HL-60/S4 treated with retinoic acid at 250 ng/mL for 4 days and 3 days (cell line): ENCODE data around the gene NFIC.
"Not testable (repeated sequence)": the region's sequence is repeated elsewhere in the genome, so short reads cannot be mapped to it uniquely, and the experiment has no call there.

ENCODE experiments used
- in situ Hi-C: fragments of 300-500 bp; cut with MboI; formaldehyde crosslinking; loops from 2 replicates; pipeline ENCODE4 v1.7.0; 2022; ENCODE audit warnings: low sequenced_read_pairs

Gene NFIC

GRCh38 chr19:3413796-3414327 lies 47.5 kb downstream of the NFIC start:
- in situ Hi-C loops, result no loop called here

GRCh38 chr19:3415695-3416094 lies 49.3 kb downstream of the NFIC start:
- in situ Hi-C loops, result no loop called here

- in situ Hi-C loops, result loop anchor here (10.0 kb wide), 1 partner anchor 75 kb away; no protein-coding TSS in a partner anchor
Observed at GRCh38 chr19:3420244-3420755, 53.9 kb downstream of the NFIC start.

- in situ Hi-C loops, result loop anchor here (10.0 kb wide), 1 partner anchor 76 kb away; no protein-coding TSS in a partner anchor
Observed at GRCh38 chr19:3420909-3421619, 54.7 kb downstream of the NFIC start.

- in situ Hi-C loops, result loop anchor here (10.0 kb wide), 1 partner anchor 77 kb away; no protein-coding TSS in a partner anchor
Observed at GRCh38 chr19:3421656-3422055, 55.3 kb downstream of the NFIC start.

GRCh38 chr19:3423183-3423829 lies 56.9 kb downstream of the NFIC start:
- in situ Hi-C loops, result loop anchor here (10.0 kb wide), 1 partner anchor 79 kb away; no protein-coding TSS in a partner anchor

GRCh38 chr19:3426433-3426832 lies 60.0 kb downstream of the NFIC start:
- in situ Hi-C loops, result loop anchor here (10.0 kb wide), 1 partner anchor 82 kb away; no protein-coding TSS in a partner anchor

- in situ Hi-C loops, result not testable (repeated sequence)
Observed at GRCh38 chr19:3430366-3430680, 63.9 kb downstream of the NFIC start.

- in situ Hi-C loops, result no loop called here
Observed at GRCh38 chr19:3431760-3432397, 65.5 kb downstream of the NFIC start.

- in situ Hi-C loops, result no loop called here
Observed at GRCh38 chr19:3433313-3433712, 66.9 kb downstream of the NFIC start.

- in situ Hi-C loops, result no loop called here
Observed at GRCh38 chr19:3433805-3434540, 67.6 kb downstream of the NFIC start.

- in situ Hi-C loops, result no loop called here
Observed at GRCh38 chr19:3434630-3435553, 68.5 kb downstream of the NFIC start.

- in situ Hi-C loops, result no loop called here
Observed at GRCh38 chr19:3440082-3440481, 73.7 kb downstream of the NFIC start.

GRCh38 chr19:3441089-3441985 lies 75.0 kb downstream of the NFIC start:
- in situ Hi-C loops, result no loop called here

- in situ Hi-C loops, result no loop called here
Observed at GRCh38 chr19:3441986-3442329, 75.6 kb downstream of the NFIC start.

GRCh38 chr19:3442487-3443071 lies 76.2 kb downstream of the NFIC start:
- in situ Hi-C loops, result no loop called here

- in situ Hi-C loops, result no loop called here
Observed at GRCh38 chr19:3443840-3444694, 77.7 kb downstream of the NFIC start.
